Activated T-cell treated with anti-CD3 and anti-CD28 coated beads for 48 hours (primary cell): ENCODE measurements around the gene ZSCAN1.
"Not testable (repeated sequence)": the region's sequence is repeated elsewhere in the genome, so short reads cannot be mapped to it uniquely, and the experiment has no call there.

Source experiments
- DNase-seq: peaks from one replicate; pipeline ENCODE4 v3.0.0-alpha.2; 2020; ENCODE audit warnings: low read depth

The ZSCAN1 gene, protein sequence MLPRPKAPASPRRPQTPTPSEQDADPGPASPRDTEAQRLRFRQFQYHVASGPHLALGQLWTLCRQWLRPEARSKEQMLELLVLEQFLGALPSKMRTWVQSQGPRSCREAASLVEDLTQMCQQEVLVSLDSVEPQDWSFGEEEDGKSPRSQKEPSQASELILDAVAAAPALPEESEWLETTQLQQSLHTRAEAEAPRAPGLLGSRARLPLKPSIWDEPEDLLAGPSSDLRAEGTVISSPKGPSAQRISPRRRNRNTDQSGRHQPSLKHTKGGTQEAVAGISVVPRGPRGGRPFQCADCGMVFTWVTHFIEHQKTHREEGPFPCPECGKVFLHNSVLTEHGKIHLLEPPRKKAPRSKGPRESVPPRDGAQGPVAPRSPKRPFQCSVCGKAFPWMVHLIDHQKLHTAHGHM

DNA sequence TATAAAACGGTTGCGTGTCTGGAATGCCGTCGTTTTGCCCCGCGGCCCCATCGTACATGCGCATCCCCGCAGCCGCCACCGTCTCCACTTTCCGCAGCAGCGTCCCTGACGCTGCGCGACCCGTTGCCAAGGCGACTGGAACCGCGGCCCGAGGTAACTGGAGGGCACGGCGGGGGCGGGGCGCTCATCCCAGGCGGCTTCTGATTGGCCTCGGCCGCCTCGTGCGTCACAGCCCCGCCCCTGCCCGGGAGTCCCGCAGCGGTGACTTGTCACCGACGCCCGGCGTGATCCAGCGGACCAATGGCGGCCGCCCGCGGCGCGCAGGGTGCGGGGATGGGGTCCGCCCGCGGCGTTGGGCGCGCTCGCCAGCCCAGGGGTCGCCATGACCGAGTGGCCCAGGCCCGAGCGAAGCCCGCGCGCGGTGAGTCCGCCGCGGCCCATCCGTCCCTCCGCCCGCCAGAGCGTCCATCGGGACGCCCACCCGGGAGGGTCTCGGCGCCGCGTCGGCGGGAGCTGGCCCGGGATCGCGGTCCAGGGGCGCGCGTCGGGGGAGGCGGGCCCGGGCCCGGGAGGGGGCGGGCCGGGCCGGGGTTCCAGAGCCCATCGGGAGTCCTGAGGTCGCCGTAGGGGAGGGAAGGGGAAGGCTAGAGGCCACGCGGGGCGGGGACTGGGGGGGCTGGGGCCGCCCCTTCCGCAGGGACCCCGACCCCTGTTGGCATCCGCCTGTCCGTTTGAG lies at the start of gene ZSCAN1:
Gene ZSCAN1 (plus strand): TSS at position 285 of the 736 bp plus-strand sequence. CDS start 3,812 bp downstream, outside the sequence.
- peak; percentile 43 for DNase-seq

DNA sequence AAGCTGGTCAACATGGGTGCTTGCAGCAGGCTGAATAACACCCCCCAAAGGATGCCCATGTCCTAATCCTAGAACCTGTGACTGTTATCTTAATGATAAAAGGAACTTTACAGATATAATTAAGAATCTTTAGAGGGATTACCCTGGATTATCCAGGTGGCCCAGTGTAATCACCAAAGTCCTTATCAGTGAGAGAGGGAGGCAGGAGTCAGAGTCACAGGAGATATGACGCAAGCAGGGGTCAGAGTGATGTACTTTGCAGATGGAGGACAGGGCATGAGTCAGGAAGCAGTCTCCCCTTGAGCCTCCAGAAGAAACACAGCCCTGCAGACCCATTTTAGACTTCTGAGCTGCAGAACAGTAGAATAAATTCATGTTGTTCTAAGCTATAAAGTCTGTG lies 41.0 kb upstream of the ZSCAN1 start:
- DNase-seq, result no peak

DNA sequence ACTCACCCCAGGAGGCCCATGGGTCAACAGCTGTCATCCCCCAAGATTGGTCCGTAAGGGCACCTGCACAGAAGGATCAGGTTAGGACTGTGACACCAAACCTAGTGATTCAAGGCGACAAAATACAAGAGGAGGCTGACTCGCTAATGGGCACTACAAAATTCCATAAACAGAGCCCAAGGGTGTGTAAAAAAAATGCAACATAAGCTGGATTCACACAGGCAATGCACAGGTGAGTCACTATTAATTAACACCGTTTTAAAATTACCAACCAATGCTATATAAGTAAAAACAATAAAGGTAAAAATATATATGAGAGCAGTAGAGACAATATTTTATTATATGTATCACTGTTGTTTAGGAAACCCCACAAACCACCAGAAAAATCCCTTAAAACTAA lies 33.1 kb upstream of the ZSCAN1 start:
- DNase-seq, result no peak

DNA sequence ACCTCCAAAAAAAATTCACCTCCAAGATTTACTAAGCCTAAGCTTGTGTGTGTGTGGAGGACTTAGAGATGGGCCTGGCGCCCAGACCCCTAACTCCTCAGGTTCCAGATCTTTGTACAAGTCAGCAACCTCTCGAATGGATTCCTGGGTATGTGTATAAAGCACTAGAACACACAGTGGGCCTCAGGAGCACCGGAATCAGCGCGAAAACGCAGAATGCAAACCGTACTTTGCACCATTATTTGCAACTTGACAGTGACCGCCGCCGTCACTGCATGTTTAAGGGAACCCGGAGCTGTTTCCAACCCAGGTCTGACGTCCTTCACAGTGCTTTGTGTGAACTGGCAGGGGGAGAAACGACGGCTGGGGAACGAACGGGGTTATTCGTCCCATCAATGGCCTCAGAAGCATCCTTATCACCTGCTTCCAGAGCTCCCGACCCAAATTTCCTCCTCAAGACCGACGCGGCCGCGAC lies 31.9 kb upstream of the ZSCAN1 start:
- peak; percentile 6 for DNase-seq

DNA sequence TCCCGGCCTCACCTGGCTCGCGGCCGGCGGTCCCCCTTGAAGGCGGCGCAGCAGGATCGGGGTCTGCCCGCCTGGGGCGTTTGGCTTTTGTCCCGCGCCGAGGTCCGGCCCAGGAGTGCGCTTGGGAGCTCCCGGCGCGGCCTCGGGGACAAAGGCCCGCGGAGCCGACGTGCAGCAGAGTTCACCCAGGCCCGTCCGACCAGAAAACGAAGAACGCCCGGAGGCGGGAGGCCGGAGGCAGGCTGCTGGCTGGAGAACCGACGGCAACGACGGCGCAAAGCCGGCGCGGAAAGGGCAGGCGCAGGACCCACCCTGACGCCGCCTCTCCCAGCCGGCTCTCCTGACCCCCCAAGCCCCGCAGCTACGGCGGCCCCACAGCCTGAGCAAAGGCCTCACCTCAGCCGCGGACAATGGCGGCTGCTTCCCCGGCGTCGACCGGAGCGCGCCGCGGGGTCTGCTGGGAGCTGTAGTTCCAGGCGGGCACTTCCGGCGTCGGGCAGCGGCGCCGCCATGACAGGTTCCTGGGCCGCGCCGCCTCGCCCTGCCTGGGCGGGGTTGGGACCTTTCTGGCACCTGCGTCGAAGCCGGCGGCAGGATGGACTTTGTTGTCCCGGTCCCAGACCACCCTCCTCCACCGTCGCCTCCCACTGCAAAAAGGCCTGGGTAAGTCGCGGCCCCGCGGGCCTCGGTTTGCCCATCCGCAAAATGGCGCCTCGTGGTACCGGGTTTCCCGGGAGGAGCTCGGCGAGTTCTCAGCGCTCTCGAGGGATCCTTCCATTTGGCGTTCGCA lies 31.2 kb upstream of the ZSCAN1 start, which contains the start of gene ZNF606:
Gene ZNF606 (minus strand): TSS at position 437 of the 790 bp plus-strand sequence. CDS start 1,501 bp downstream, outside the sequence.
- peak; percentile 80 for DNase-seq

DNA sequence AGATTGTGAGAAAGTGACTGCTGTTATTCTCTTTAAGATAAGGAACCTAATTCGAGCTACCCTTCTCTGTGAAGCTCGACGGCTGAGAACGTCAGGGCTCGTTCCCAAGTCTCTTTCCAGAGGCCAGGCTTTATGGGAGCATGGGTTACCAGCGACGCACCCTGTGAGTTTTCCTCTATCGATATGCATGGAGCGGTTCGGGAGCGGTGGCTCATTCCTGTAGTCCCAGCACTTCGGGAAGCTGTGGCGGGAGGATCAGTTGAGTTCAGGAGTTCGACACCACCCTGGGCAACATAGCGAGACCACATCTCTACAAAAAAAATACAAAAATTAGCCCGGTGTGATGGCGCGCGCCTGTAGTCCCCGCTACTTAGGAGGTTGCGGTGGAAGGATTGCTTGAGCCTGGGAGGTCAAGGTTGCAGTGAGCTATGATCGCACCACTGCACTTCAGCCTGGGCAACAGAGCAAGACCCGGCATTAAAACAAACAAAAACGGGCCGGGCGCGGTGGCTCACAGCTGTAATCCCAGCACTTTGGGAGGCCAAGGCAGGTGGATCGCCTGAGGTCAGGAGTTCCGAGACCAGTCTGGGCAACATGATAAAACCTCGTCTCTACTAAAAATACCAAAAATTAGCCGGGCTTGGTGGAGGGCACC lies 30.5 kb upstream of the ZSCAN1 start:
- no peak for DNase-seq

DNA sequence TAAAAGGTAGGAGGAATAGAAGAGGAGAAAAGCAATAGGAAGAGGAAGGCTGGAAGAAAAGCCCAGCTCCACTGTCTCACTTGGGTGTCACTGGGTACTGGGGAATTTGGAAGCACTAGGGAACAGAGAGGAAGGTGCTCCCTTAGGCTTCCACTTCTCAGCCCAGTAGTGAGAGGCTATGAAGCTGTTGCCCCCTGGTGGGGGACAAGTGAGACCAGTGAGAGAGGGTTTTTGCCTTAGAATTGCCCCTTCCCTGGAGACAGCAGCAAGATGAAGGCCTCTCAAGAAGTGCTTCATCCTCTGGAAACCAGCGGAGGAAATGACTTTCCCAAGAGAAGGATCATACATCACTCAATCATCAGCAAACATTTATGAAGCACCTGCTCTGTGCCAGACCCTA lies 26.5 kb upstream of the ZSCAN1 start:
- DNase-seq, result no peak

DNA sequence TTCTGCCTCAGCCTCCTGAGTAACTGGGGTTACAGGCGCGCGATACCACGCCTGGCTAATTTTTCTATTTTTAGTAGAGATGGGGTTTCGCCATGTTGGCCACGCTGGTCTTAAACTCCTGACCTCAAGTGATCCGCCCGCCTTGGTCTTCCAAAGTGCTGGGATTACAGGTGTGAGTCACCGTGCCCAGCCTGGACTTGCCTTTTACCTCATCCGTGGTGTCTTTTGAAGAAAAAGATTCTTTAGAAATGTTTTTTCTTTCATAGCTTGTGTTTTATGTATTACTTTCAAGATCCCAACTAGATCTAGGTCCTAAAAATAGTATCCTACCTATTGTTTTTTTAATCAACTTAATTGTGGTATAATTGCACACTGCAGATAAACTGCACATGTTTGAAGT lies 24.9 kb upstream of the ZSCAN1 start:
- DNase-seq, result not testable (repeated sequence)

DNA sequence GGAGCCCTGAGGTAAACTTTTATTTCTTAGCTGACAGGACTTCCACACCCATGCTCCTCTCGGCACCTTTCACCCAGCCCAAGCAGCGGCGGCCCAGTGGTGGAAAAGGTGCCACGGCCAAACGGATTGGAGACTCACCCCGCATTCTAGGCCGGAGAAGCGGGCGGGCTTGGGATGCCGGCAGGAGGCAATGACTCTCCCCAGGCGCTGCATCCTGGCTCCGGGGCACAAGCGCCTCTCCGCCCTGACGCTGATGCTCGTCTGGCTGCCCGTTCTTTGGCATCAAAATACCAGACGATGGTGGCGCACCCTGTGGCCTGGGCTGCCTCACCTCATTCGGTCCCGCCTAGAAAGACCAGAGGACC lies 24.5 kb upstream of the ZSCAN1 start:
- DNase-seq, result no peak

DNA sequence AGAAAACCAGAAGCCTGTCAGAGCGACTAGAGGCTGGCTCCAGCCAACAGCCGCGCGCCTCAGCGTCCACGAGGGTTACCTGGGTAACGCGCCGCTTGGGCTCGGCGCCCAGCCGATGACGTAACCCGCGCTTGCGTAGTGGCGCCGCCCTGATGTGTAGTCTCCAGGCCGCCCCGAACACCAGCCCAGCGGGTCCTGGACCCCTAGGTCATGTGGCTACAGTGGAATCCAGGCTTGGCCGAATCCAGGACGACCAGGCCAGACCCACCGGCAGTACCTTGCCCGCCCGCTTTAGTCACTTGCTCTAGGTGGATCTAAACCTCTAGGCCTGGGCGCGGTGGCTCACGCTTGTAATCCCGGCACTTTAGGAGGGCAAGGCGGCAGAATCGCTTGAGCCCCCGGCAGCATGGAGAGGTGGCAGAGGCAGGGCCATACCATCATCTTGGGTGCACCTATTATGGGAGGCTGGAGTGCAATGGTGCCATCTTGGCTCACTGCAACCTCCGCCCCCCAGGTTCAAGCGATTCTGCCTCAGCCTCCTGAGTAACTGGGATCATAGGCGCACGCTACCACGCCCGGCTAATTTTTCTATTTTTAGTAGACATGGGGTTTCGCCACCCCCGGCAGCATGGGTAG lies 24.0 kb upstream of the ZSCAN1 start:
- DNase-seq, result peak; percentile 59

DNA sequence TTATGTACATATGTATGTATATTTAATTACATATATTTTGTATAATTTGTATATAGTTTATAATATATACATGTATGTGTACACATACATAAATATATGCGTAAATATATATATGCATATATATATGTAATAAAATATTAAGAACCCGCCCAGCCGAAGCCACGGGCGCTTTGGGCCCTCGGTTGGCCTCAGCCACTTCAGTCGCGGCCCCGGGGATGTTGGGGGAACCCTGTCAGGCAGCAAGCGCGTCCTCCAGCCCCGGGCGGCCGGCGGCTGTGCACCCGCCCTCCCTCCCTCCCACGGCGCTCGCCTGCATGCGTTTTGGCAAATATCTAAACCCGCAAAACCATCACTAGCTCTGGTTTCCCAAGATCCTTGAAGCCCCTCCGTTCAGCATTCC lies 23.3 kb upstream of the ZSCAN1 start:
- no peak for DNase-seq

DNA sequence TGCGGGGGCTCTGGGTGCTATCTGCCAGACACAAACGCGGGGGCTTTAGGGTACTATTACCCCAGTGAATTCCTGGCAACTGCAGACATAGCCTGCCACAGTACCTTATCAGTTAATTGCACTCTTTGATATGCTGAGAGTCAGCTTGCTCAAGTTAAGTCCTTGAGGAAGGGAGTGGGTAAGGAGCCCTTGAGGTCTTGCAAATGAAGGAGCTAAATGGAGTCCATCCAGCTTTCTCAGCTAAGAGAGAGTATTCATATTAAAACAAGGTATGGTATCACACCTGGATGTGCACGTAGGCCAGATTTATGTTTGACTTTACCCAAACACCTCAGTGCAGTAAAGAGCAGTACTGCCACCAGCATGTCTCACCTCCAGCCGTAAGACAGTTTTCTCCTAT lies 19.7 kb upstream of the ZSCAN1 start:
- no peak for DNase-seq

DNA sequence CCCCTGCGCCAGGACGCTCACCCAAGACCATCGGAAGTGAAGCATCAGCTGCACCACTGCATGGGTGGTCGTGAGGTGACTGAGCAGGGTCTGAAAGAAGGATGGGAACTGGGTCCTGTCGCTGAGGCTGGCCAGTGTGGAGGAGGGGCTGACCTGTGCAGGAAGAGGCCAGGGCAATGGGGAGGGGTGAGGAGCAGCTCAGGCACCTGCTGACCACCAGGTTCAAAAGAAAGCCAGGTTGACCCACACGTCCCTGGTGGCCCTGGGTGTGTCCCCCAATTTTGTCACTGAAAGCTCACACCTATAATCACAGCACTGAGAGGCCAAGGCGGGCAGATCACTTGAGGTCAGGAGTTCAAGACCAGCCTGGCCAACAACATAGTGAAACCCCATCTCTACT lies 13.7 kb upstream of the ZSCAN1 start:
- no peak for DNase-seq

DNA sequence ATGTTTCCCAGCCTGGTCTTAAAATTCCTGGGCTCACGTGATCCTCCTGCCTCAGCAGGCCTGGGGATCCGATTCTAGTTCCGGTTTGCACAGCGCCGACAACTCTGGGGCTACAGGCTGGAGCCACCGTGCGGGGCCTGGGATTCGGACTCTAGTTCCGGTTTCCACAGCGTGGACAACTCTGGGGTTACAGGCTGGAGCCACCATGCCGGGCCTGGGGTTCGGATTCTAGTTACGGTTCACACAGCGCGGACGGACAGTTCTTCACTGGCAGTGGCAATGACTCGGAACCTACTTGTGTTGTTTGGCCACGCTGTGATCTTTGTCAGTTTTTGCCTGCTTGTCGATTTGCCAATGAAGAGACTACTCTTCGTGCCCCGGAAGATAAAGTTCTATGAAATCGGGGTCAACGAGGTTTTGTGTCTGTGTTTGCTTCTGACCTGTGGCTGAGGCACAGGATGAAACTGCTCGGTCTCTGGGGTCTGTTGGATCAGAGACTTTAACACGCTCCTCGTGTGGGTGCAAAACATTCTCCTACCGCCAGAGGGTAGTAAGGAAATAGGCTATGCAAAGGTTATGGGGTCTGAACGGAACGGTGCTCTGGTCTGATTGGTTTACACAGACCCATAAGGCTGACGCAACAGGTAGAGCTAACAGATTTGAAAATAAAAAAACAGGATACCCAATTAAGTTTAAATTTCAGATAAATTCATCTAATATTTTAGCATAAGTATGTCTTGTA lies 12.1 kb upstream of the ZSCAN1 start:
- DNase-seq, result peak; percentile 12

DNA sequence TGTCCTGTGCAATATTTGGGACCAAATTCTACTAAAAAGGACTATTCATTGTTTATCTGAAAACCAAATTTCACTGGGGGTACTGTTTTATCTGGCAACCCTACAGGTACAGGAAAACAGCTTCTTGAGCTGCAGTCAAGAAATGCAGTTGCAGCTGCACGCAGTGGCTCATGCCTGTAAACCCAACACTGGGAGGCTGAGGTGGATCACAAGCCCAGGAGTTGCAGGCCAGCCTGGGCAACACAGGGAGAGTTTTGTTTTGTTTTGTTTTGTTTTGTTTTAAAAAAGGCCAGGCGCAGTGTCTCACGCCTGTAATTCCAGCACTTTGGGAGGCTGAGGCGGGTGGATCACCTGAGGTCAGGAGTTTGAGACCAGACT lies 11.6 kb upstream of the ZSCAN1 start:
- no peak for DNase-seq

DNA sequence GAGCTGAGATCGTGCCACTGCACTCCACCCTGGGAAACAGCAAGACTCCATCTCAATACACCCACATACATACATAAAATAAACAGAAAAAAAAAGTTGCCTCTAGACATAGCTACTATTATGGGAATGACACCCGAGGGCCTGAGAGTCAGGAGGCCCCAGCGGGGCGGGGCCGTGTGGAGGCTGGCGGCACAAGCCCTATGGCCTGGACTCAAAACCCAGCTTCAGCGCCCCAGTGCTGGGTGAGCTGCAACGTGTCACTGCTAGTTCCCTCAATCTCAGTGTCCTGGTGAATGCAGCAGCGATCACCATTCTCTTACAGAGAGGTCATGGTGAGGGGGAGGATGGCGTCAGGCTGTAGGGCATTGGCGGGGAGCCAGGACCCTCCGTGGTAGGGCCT lies 9.2 kb upstream of the ZSCAN1 start:
- no peak for DNase-seq

DNA sequence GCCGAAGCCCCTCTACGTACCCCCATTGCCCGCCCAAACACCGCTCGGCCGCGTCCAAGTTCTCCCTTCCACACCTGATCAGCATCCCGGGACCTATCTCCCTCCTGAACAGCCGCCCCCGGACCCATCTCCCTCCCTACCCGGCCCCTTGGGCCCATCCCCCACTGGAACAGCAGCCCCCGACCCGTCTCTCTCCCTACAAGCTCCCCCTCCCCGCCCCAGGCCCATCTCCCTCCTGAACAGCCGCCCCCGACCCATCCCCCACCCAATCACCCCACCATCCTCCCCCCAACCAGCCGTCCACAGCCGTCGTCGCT lies 610 bp downstream of the ZSCAN1 start:
- no peak for DNase-seq

DNA sequence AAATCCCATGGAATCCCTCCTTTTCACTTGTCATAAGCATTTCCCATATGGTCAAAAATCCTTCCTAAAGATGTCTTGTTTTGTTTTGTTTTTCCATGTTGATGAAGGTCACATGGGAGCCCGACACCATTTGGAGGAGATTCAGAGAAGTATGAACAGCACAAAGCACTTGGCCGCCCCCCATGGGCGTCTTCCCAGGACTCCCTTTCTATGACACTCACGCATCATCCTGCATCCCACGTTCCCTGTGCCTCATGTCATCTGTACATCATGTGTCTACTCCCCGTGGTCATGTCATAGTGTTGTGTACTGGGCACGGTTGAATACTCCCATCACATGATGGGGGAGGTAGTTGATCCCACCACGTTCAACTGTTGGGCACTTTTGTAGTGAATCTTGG lies 2.0 kb downstream of the ZSCAN1 start:
- no peak for DNase-seq

DNA sequence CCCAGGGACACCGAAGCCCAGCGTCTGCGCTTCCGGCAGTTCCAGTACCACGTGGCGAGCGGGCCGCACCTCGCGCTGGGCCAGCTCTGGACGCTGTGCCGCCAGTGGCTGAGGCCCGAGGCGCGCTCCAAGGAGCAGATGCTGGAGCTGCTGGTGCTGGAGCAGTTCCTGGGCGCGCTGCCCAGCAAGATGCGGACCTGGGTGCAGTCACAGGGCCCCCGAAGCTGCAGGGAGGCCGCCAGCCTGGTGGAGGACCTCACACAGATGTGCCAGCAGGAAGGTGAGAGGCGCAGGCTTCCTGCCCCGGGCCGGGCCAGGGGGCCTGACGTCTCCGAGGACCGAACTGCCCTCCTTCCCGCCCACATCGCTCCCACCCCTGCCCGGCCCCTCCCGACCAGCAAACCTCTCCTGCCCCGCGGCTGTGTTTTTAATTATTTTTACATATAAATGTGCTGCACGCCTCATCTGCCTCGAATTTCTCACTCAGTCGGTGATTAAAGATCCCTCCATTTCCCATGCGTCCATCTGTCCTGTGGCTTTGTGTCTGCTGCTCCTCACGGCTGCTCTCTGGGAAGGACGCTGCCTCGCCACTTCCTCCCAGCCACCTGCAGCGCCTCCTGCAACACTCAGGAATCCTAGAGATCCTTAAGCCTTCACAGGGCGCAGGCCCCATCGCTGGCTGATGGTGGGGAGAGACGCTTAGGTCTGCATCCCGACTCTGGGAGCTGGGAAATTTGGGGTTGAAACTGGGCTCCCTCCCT lies 4.3 kb downstream of the ZSCAN1 start:
- DNase-seq, result no peak

DNA sequence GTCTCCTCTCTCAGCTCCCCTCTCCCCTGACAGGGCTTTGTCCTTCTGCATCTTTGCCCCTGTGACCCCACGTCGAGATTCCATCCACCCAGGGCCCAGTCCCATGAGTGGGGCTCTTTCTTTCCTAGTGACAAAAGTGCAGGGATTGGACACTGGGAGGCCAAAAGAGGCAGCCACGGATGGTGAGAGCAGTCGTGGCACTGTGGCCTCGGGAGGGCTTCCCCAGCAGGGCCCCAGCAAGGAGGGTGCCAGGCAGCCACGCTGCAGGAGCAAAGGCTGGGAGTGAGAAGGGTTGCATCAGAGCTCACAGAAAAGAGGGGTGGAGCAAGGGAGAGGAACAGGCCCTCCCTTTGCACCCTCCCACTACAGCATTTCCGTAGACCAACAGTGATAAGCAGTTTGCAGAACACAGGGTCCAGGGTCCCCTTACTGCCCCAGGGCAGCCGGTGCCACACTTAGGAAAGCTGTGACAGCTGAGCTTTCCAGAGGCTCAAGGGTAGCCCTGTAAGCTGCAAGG lies 4.9 kb downstream of the ZSCAN1 start:
- DNase-seq, result no peak
